Osteocyte (in vitro differentiated cells): ENCODE results near the gene UBE2L6. TPM values are rescaled to one million over a fixed set of nuclear protein-coding genes. Genes with fewer than 3 reads are reported as not detected.

Source experiments
- DNase-seq: peaks from one replicate; pipeline ENCODE4 v3.0.0; 2021; ENCODE audit warnings: mixed read lengths; ENCODE audit not compliant: unreplicated experiment; ENCODE audit errors: extremely low spot score
- H3K27ac Mint-ChIP-seq: one replicate; pipeline ENCODE4 v1.8.0; 2021; ENCODE audit warnings: mild to moderate bottlenecking, mixed read lengths; ENCODE audit not compliant: unreplicated experiment
- H3K27me3 Mint-ChIP-seq: one replicate; pipeline ENCODE4 v1.8.0; 2021; ENCODE audit warnings: mixed read lengths; ENCODE audit not compliant: unreplicated experiment
- H3K36me3 Mint-ChIP-seq: one replicate; pipeline ENCODE4 v1.8.0; 2021; ENCODE audit warnings: mixed read lengths; ENCODE audit not compliant: unreplicated experiment
- H3K4me1 Mint-ChIP-seq: one replicate; pipeline ENCODE4 v1.8.0; 2021; ENCODE audit warnings: mixed read lengths; ENCODE audit not compliant: unreplicated experiment
- H3K4me3 Mint-ChIP-seq: one replicate; pipeline ENCODE4 v1.8.0; 2021; ENCODE audit warnings: mild to moderate bottlenecking, moderate library complexity, mixed read lengths; ENCODE audit not compliant: unreplicated experiment
- H3K9me3 Mint-ChIP-seq: one replicate; pipeline ENCODE4 v1.8.0; 2021; ENCODE audit warnings: mixed read lengths; ENCODE audit not compliant: unreplicated experiment
- total RNA-seq: library from RNA; stranded (reverse); gene quantifications from 2 replicates; pipeline ENCODE4 v1.2.1, GENCODE V29; 2021
- TF ChIP-seq, protein P1 (sequence below): fragments of 200-600 bp; sonication (generic); IDR thresholded peaks from 2 replicates; pipeline ENCODE4 v1.5.0; 2021; ENCODE audit warnings: antibody characterized with exemption, mild to moderate bottlenecking, moderate library complexity

UBE2L6 gene
- total RNA-seq, 1 donor from 2014 or later = 58.9 TPM

- Mint-ChIP-seq H3K27ac (no peak overlapping the region), H3K4me3 (no peak overlapping the region), H3K36me3 (peaks cover 19% of the 10 kb centered on the region), H3K4me1 (no peaks in the 10 kb centered on the region), H3K27me3 (peaks cover 5% of the 10 kb centered on the region), H3K9me3 (no peaks in the 10 kb centered on the region)
- no peak for DNase-seq
- TF ChIP-seq, protein P1, sequence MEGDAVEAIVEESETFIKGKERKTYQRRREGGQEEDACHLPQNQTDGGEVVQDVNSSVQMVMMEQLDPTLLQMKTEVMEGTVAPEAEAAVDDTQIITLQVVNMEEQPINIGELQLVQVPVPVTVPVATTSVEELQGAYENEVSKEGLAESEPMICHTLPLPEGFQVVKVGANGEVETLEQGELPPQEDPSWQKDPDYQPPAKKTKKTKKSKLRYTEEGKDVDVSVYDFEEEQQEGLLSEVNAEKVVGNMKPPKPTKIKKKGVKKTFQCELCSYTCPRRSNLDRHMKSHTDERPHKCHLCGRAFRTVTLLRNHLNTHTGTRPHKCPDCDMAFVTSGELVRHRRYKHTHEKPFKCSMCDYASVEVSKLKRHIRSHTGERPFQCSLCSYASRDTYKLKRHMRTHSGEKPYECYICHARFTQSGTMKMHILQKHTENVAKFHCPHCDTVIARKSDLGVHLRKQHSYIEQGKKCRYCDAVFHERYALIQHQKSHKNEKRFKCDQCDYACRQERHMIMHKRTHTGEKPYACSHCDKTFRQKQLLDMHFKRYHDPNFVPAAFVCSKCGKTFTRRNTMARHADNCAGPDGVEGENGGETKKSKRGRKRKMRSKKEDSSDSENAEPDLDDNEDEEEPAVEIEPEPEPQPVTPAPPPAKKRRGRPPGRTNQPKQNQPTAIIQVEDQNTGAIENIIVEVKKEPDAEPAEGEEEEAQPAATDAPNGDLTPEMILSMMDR = no peak
Measured at GRCh38 chr11:57547854-57548377, 19.6 kb downstream of the UBE2L6 start.

- no peak overlapping the region for H3K27ac Mint-ChIP-seq
- no peak for DNase-seq
- H3K4me3 Mint-ChIP-seq = no peak overlapping the region
- peaks cover 10% of the 10 kb centered on the region for H3K36me3 Mint-ChIP-seq
- H3K9me3 Mint-ChIP-seq = no peaks in the 10 kb centered on the region
- TF ChIP-seq, protein P1 = no peak
- H3K4me1 Mint-ChIP-seq = no peaks in the 10 kb centered on the region
- peaks cover 12% of the 10 kb centered on the region for H3K27me3 Mint-ChIP-seq
Measured at GRCh38 chr11:57546869-57547475, 20.5 kb downstream of the UBE2L6 start.

- DNase-seq = no peak
- Mint-ChIP-seq H3K27ac (no peak overlapping the region), H3K4me3 (no peak overlapping the region), H3K9me3 (no peaks in the 10 kb centered on the region), H3K4me1 (no peaks in the 10 kb centered on the region), H3K36me3 (peaks cover 8% of the 10 kb centered on the region), H3K27me3 (peaks cover 12% of the 10 kb centered on the region)
- TF ChIP-seq, protein P1 = no peak
Measured at GRCh38 chr11:57546451-57546850, 21.0 kb downstream of the UBE2L6 start.

- TF ChIP-seq, protein P1 = no peak
- Mint-ChIP-seq H3K4me3 (no peak overlapping the region), H3K27ac (no peak overlapping the region), H3K36me3 (peaks cover 8% of the 10 kb centered on the region), H3K9me3 (no peaks in the 10 kb centered on the region), H3K27me3 (peaks cover 12% of the 10 kb centered on the region), H3K4me1 (no peaks in the 10 kb centered on the region)
- no peak for DNase-seq
Measured at GRCh38 chr11:57545883-57546282, 21.6 kb downstream of the UBE2L6 start.

DNA sequence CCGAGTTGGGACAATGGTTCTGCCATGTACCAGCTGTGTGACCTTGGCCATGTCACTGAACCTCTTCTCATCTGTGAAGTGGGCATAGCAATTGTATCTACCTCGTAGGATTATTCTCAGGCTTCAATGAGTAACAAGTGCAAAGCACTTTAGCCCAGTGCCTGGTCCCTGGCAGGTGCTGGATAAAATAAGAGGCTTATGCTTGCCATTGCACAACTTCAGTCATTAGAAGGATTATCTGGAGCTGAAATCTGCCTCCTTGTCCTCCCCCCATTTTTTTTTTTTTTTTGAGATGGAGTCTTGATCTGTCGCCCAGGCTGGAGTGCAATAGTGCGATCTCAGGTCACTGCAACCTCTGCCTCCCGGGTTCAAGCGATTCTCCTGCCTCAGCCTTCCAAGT, 22.9 kb downstream of the UBE2L6 start:
- peaks cover 2% of the 10 kb centered on the region for H3K36me3 Mint-ChIP-seq
- H3K4me1 Mint-ChIP-seq = no peaks in the 10 kb centered on the region
- no peak overlapping the region for H3K4me3 Mint-ChIP-seq
- H3K27ac Mint-ChIP-seq = no peak overlapping the region
- TF ChIP-seq, protein P1 = no peak
- no peaks in the 10 kb centered on the region for H3K9me3 Mint-ChIP-seq
- peaks cover 16% of the 10 kb centered on the region for H3K27me3 Mint-ChIP-seq
- DNase-seq = no peak
